CD4-positive, alpha-beta T cell treated with Interferon gamma for 1 hour (primary cell): ENCODE results near the gene FUOM.

Experiments
- DNase-seq: peaks from one replicate; pipeline ENCODE4 v3.0.0-alpha.2; 2020

FUOM gene

GRCh38 chr10:133309100-133309719 lies 48.6 kb downstream of the FUOM start:
- DNase-seq = peak; percentile 82

GRCh38 chr10:133308421-133309099 lies 49.3 kb downstream of the FUOM start, which contains the start of the genes TUBGCP2 and ZNF511:
Gene TUBGCP2 (minus strand): TSS chr10:133308872. CDS start chr10:133302941, 5,931 bp downstream.
Gene ZNF511 (plus strand): TSS chr10:133308914. CDS start chr10:133308944, 30 bp downstream.
- peak; percentile 90 for DNase-seq

- DNase-seq = peak; percentile 85
These were observed 49.9 kb downstream of the FUOM start for GRCh38 chr10:133307776-133308420.

GRCh38 chr10:133306941-133307379 lies 50.9 kb downstream of the FUOM start:
- no peak for DNase-seq

- no peak for DNase-seq
These were observed 51.7 kb downstream of the FUOM start for GRCh38 chr10:133306097-133306476.
